OCI-LY1 (cell line): Measurements from ENCODE around the gene USO1.
"Not testable (repeated sequence)": the region's sequence is repeated elsewhere in the genome, so short reads cannot be mapped to it uniquely, and the experiment has no call there.

Experiments
- H2AFZ ChIP-seq: fragments of 200-600 bp; sonication (generic), shearing (Covaris generic); 2 replicates; pipeline ENCODE4 v1.6.0; 2014; ENCODE audit warnings: antibody characterized with exemption, mild to moderate bottlenecking, low read length
- H3F3A ChIP-seq: fragments of 200-600 bp; sonication (generic), shearing (Covaris generic); 2 replicates; pipeline ENCODE4 v1.6.0; 2014; ENCODE audit warnings: mild to moderate bottlenecking, antibody characterized with exemption, low read length, moderate library complexity; ENCODE audit not compliant: insufficient read depth
- H3K27ac ChIP-seq: fragments of 200-600 bp; sonication (generic); 2 replicates; pipeline ENCODE4 v1.5.1; 2014; ENCODE audit warnings: low read length, mixed run types, mild to moderate bottlenecking, low read depth; ENCODE audit not compliant: poor library complexity, severe bottlenecking
- H3K27me3 ChIP-seq: fragments of 200-600 bp; sonication (generic); 2 replicates; pipeline ENCODE4 v1.6.0; 2014; ENCODE audit warnings: antibody characterized with exemption, mild to moderate bottlenecking, low read length, moderate library complexity; ENCODE audit not compliant: insufficient read depth
- H3K36me3 ChIP-seq: fragments of 200-600 bp; sonication (generic); 2 replicates; pipeline ENCODE4 v1.6.1; 2014; ENCODE audit warnings: mild to moderate bottlenecking, antibody characterized with exemption, low read length, moderate library complexity, mixed read lengths; ENCODE audit not compliant: insufficient read depth
- H3K4me1 ChIP-seq: fragments of 200-600 bp; sonication (generic); 2 replicates; pipeline ENCODE4 v1.5.1; 2014; ENCODE audit warnings: mild to moderate bottlenecking, low read length, moderate library complexity; ENCODE audit not compliant: insufficient read depth, severe bottlenecking
- H3K4me2 ChIP-seq: fragments of 200-600 bp; sonication (generic), shearing (Covaris generic); 2 replicates; pipeline ENCODE4 v1.6.1; 2014; ENCODE audit warnings: low read length
- H3K4me3 ChIP-seq: fragments of 200-600 bp; sonication (generic); 2 replicates; pipeline ENCODE4 v1.5.1; 2014; ENCODE audit warnings: low read length, low read depth, mild to moderate bottlenecking, mixed read lengths; ENCODE audit not compliant: poor library complexity, severe bottlenecking
- H3K79me2 ChIP-seq: fragments of 200-600 bp; shearing (Covaris generic); 2 replicates; pipeline ENCODE4 v1.6.1; 2016; ENCODE audit warnings: mixed run types, low read length, mixed read lengths; ENCODE audit not compliant: insufficient read depth
- H3K9ac ChIP-seq: fragments of 200-600 bp; sonication (generic), shearing (Covaris generic); 2 replicates; pipeline ENCODE4 v1.6.1; 2014; ENCODE audit warnings: mild to moderate bottlenecking, low read length, mixed read lengths
- H3K9me2 ChIP-seq: fragments of 200-600 bp; sonication (generic), shearing (Covaris generic); 2 replicates; pipeline ENCODE4 v1.6.1; 2014; ENCODE audit warnings: low read depth, mild to moderate bottlenecking, low read length, mixed read lengths
- H3K9me3 ChIP-seq: fragments of 200-600 bp; shearing (Covaris generic); 2 replicates; pipeline ENCODE4 v1.6.1; 2014; ENCODE audit warnings: low read length, mixed read lengths
- H4K20me1 ChIP-seq: fragments of 200-600 bp; sonication (generic), shearing (Covaris generic); 2 replicates; pipeline ENCODE4 v1.6.0; 2016; ENCODE audit warnings: mild to moderate bottlenecking, low read length; ENCODE audit not compliant: insufficient read depth
- CTCF ChIP-seq: fragments of 200-600 bp; sonication (generic), shearing (Covaris generic); IDR thresholded peaks from 2 replicates; pipeline ENCODE4 v1.5.1; 2017; ENCODE audit warnings: mild to moderate bottlenecking, antibody characterized with exemption, low read length, moderate library complexity, mixed read lengths
- EZH2 ChIP-seq: fragments of 200-600 bp; sonication (generic), shearing (Covaris generic); IDR thresholded peaks from 2 replicates; pipeline ENCODE4 v1.8.0; 2017; ENCODE audit warnings: borderline replicate concordance, mixed run types, mild to moderate bottlenecking, antibody characterized with exemption, low read length, moderate library complexity, mixed read lengths

The USO1 gene

GRCh38 chr4:75800972-75801371 lies 76.6 kb downstream of the USO1 start:
- no peaks in the 10 kb centered on the region for H3K9me3 ChIP-seq
- H3K27me3 ChIP-seq, result no peaks in the 10 kb centered on the region
- no peaks in the 10 kb centered on the region for H4K20me1 ChIP-seq
- H3K36me3 ChIP-seq, result peaks cover 38% of the 10 kb centered on the region
- H3K4me2 ChIP-seq, result no peak overlapping the region
- H3F3A ChIP-seq, result no peaks in the 10 kb centered on the region
- H3K27ac ChIP-seq, result no peak overlapping the region
- TF ChIP-seq CTCF, result no peak
- TF ChIP-seq EZH2, result no peak
- H2AFZ ChIP-seq, result no peak overlapping the region
- no peaks in the 10 kb centered on the region for H3K4me1 ChIP-seq
- no peak overlapping the region for H3K4me3 ChIP-seq
- no peak overlapping the region for H3K9ac ChIP-seq
- no peaks in the 10 kb centered on the region for H3K79me2 ChIP-seq
- no peaks in the 10 kb centered on the region for H3K9me2 ChIP-seq

GRCh38 chr4:75806035-75806434 lies 81.7 kb downstream of the USO1 start:
- H3K27me3 ChIP-seq, H3K9ac ChIP-seq, H3K4me2 ChIP-seq, H3K4me3 ChIP-seq, H2AFZ ChIP-seq, H3F3A ChIP-seq, H4K20me1 ChIP-seq, H3K4me1 ChIP-seq, H3K27ac ChIP-seq, H3K9me2 ChIP-seq, H3K79me2 ChIP-seq, H3K9me3 ChIP-seq: not testable (repeated sequence)
- H3K36me3 ChIP-seq, result peaks cover 65% of the 10 kb centered on the region

GRCh38 chr4:75817901-75818300 lies 93.5 kb downstream of the USO1 start:
- no peaks in the 10 kb centered on the region for H3K4me1 ChIP-seq
- no peak overlapping the region for H3K4me2 ChIP-seq
- H3K9me2 ChIP-seq, result no peaks in the 10 kb centered on the region
- H3K9me3 ChIP-seq, result no peaks in the 10 kb centered on the region
- H4K20me1 ChIP-seq, result no peaks in the 10 kb centered on the region
- H3K4me3 ChIP-seq, result no peak overlapping the region
- H3K27ac ChIP-seq, result no peak overlapping the region
- no peaks in the 10 kb centered on the region for H3F3A ChIP-seq
- no peaks in the 10 kb centered on the region for H3K79me2 ChIP-seq
- TF ChIP-seq EZH2, result no peak
- TF ChIP-seq CTCF, result no peak
- no peaks in the 10 kb centered on the region for H3K27me3 ChIP-seq
- H3K36me3 ChIP-seq, result peaks cover 27% of the 10 kb centered on the region
- no peak overlapping the region for H2AFZ ChIP-seq
- H3K9ac ChIP-seq, result no peak overlapping the region

GRCh38 chr4:75819121-75819520 lies 94.7 kb downstream of the USO1 start:
- H2AFZ ChIP-seq, result no peak overlapping the region
- peaks cover 18% of the 10 kb centered on the region for H3K36me3 ChIP-seq
- TF ChIP-seq EZH2 (no peak), CTCF (no peak)
- no peaks in the 10 kb centered on the region for H3K4me1 ChIP-seq
- no peak overlapping the region for H3K9ac ChIP-seq
- H3K9me2 ChIP-seq, result no peaks in the 10 kb centered on the region
- H3K27me3 ChIP-seq, result no peaks in the 10 kb centered on the region
- H3K4me3 ChIP-seq, result no peak overlapping the region
- H4K20me1 ChIP-seq, result no peaks in the 10 kb centered on the region
- H3K79me2 ChIP-seq, result no peaks in the 10 kb centered on the region
- H3F3A ChIP-seq, result no peaks in the 10 kb centered on the region
- no peak overlapping the region for H3K27ac ChIP-seq
- no peak overlapping the region for H3K4me2 ChIP-seq
- H3K9me3 ChIP-seq, result no peaks in the 10 kb centered on the region
